OCI-LY3 (cell line): ENCODE results near the gene SYNE3.

Source experiments
- H2AFZ ChIP-seq: fragments of 200-600, 300-600 bp; shearing (Covaris generic); 2 replicates; pipeline ENCODE4 v1.6.0; 2014; ENCODE audit warnings: antibody characterized with exemption, low read depth, low read length
- H3K27ac ChIP-seq: fragments of 200-600, 300-600 bp; sonication (generic); 2 replicates; pipeline ENCODE4 v1.5.1; 2014; ENCODE audit warnings: mild to moderate bottlenecking, low read length, moderate library complexity, mixed read lengths
- H3K27me3 ChIP-seq: fragments of 200-600, 300-600 bp; sonication (generic); 2 replicates; pipeline ENCODE4 v1.6.1; 2014; ENCODE audit warnings: low read depth, low read length, mixed read lengths
- H3K36me3 ChIP-seq: fragments of 200-600, 300-600 bp; sonication (generic); replicated peaks from 2 replicates; pipeline ENCODE3; 2014; ENCODE audit warnings: low read depth, low read length, mixed read lengths
- H3K4me1 ChIP-seq: fragments of 300-600, 200-600 bp; sonication (generic); 2 replicates; pipeline ENCODE4 v1.6.1; 2014; ENCODE audit warnings: low read length, mixed read lengths
- H3K4me2 ChIP-seq: fragments of 200-600, 300-600 bp; sonication (generic); 2 replicates; pipeline ENCODE4 v1.6.1; 2014; ENCODE audit warnings: low read length, mixed read lengths
- H3K4me3 ChIP-seq: fragments of 300-600, 200-600 bp; sonication (generic); 2 replicates; pipeline ENCODE4 v1.5.1; 2014; ENCODE audit warnings: antibody characterized with exemption, mild to moderate bottlenecking, low read length, moderate library complexity
- H3K79me2 ChIP-seq: fragments of 300-600, 200-600 bp; shearing (Covaris generic); 2 replicates; pipeline ENCODE4 v1.6.1; 2014; ENCODE audit warnings: mild to moderate bottlenecking, low read length, mixed read lengths
- H3K9ac ChIP-seq: fragments of 300-600, 200-600 bp; shearing (Covaris generic); 2 replicates; pipeline ENCODE4 v1.6.0; 2014; ENCODE audit warnings: mild to moderate bottlenecking, low read length, moderate library complexity
- H3K9me3 ChIP-seq: fragments of 200-600, 300-600 bp; shearing (Covaris generic); 2 replicates; pipeline ENCODE4 v1.6.1; 2014; ENCODE audit warnings: low read length, mixed read lengths; ENCODE audit not compliant: insufficient read depth
- H4K20me1 ChIP-seq: fragments of 200-600, 300-600 bp; sonication (generic); 2 replicates; pipeline ENCODE4 v1.6.1; 2016; ENCODE audit warnings: low read length, mixed read lengths; ENCODE audit not compliant: insufficient read depth
- EZH2phosphoT487 ChIP-seq: fragments of 200-600 bp; shearing (Covaris generic); IDR thresholded peaks from 2 replicates; pipeline ENCODE4 v1.6.1; 2018; ENCODE audit warnings: antibody characterized with exemption, mixed run types, low read depth
- TF ChIP-seq, protein P1 (sequence below): fragments of 200-600, 300-600 bp; sonication (generic); IDR thresholded peaks from 2 replicates; pipeline ENCODE4 v1.5.1; 2014; ENCODE audit warnings: antibody characterized with exemption, low read length, low read depth

Gene SYNE3

DNA sequence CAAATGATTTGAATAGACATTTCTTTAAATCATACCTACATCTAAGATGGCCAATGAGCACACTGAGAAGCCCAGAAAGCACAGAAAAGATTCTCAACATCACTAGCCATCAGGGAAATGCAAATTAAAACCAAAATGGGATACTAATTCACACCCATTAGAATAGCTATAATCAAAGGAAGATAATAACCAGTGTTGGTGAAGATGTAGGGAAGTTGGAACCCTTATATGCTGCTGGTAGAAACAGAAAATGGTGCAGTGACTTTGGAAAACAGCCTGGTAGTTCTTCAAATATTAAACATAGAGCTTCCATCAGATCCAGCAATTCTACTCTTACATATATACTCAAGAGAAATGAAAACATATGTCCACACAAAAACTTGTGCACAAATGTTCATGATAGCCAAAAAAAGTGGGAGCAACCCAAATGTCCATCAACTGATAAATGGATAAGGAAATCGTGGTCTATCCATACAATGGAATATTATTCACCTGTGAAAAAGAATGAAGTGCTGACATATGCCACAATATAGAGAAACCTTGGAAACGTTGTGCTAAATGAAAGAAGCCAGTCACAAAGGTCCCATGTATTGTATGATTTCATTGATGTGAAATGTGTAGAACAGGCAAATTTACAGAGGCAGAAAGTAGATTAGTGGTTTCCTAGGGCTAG lies 24.4 kb downstream of the SYNE3 start:
- H3K27me3 ChIP-seq: no peaks in the 10 kb centered on the region
- no peak overlapping the region for H3K4me3 ChIP-seq
- TF ChIP-seq EZH2phosphoT487: no peak
- TF ChIP-seq, protein P1, sequence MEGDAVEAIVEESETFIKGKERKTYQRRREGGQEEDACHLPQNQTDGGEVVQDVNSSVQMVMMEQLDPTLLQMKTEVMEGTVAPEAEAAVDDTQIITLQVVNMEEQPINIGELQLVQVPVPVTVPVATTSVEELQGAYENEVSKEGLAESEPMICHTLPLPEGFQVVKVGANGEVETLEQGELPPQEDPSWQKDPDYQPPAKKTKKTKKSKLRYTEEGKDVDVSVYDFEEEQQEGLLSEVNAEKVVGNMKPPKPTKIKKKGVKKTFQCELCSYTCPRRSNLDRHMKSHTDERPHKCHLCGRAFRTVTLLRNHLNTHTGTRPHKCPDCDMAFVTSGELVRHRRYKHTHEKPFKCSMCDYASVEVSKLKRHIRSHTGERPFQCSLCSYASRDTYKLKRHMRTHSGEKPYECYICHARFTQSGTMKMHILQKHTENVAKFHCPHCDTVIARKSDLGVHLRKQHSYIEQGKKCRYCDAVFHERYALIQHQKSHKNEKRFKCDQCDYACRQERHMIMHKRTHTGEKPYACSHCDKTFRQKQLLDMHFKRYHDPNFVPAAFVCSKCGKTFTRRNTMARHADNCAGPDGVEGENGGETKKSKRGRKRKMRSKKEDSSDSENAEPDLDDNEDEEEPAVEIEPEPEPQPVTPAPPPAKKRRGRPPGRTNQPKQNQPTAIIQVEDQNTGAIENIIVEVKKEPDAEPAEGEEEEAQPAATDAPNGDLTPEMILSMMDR: no peak
- H3K9ac ChIP-seq: no peak overlapping the region
- no peak overlapping the region for H2AFZ ChIP-seq
- no peaks in the 10 kb centered on the region for H3K9me3 ChIP-seq
- peaks cover 52% of the 10 kb centered on the region for H3K4me1 ChIP-seq
- H3K27ac ChIP-seq: no peak overlapping the region
- peaks cover 10% of the 10 kb centered on the region; the same call in 1 of the 2 replicates for H4K20me1 ChIP-seq
- peaks cover 89% of the 10 kb centered on the region for H3K79me2 ChIP-seq
- peaks cover 13% of the 10 kb centered on the region for H3K36me3 ChIP-seq
- no peak overlapping the region for H3K4me2 ChIP-seq

DNA sequence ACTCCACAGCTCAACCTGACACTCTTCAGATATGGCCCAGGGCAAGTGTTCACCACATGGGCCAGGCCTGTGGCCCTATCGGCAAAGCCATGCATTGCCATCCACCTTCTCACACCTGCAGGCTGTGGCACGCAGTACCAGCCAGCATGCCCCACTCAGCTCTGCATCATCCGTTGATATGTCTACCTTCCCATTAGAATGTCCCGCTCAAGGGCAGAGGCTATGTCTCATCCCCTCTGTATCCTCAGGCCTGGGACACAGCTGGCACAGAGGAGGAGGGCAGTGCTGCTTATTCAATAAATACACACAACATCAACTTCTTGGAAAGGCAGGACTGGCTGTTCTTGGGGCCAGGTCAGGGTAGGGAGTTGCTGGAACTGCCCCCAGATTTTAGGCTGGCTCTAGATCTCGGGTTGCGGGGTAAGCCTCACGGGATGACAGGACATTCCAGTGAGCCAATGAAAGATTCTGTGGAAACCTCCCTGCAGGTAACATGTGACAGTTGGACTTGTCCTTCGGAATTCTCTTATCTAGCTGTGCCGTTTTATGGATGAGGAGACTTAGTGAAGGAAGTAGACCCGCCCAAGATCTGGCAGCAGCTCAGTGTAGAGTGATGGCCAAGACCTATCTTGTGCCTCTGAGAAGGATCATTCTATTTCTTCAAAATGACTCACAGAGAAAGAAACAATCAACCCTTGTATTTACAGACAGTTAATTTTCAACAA lies 25.6 kb downstream of the SYNE3 start:
- H2AFZ ChIP-seq: no peak overlapping the region
- no peak overlapping the region for H3K4me2 ChIP-seq
- no peaks in the 10 kb centered on the region for H3K27me3 ChIP-seq
- TF ChIP-seq EZH2phosphoT487: no peak
- TF ChIP-seq, protein P1: no peak
- no peak overlapping the region for H3K9ac ChIP-seq
- peaks cover 52% of the 10 kb centered on the region for H3K4me1 ChIP-seq
- no peaks in the 10 kb centered on the region for H3K9me3 ChIP-seq
- peaks cover 87% of the 10 kb centered on the region for H3K79me2 ChIP-seq
- H4K20me1 ChIP-seq: peaks cover 16% of the 10 kb centered on the region; the same call in 1 of the 2 replicates
- H3K4me3 ChIP-seq: no peak overlapping the region
- peaks cover 13% of the 10 kb centered on the region for H3K36me3 ChIP-seq
- no peak overlapping the region for H3K27ac ChIP-seq

DNA sequence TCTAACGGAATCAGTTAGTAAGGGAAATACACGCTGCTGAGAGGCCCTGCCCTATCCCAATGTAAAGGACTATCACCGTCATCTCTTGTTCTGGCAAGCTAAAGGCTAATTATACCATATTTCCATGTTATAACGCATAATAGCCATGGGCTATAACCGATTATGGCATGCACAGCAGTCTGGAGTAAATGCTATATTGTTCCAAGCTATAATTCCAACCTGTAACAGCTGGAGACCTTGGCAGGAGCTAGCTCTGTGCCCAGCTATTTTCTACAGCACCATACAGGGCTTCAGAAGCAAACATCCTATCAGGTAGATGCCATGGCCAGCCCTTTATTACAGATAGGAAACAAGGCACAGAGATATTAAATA lies 26.3 kb downstream of the SYNE3 start:
- Histone ChIP-seq H3K9me3 (no peaks in the 10 kb centered on the region), H3K27ac (no peak overlapping the region), H3K4me2 (no peak overlapping the region), H3K4me3 (no peak overlapping the region), H3K79me2 (peaks cover 90% of the 10 kb centered on the region), H4K20me1 (peaks cover 16% of the 10 kb centered on the region; the same call in 1 of the 2 replicates), H3K36me3 (peaks cover 13% of the 10 kb centered on the region), H3K9ac (no peak overlapping the region), H3K27me3 (no peaks in the 10 kb centered on the region), H3K4me1 (peaks cover 50% of the 10 kb centered on the region), H2AFZ (no peak overlapping the region)
- TF ChIP-seq, protein P1: no peak
- no peak for TF ChIP-seq EZH2phosphoT487
